ENCODE measurements around the gene ZNF614. TPM values are rescaled to one million over a fixed set of nuclear protein-coding genes. Genes with fewer than 3 reads are reported as not detected.

Gene ZNF614
- total and polyA plus RNA-seq, 9 of the 15 experiments (the other 6 are each of a cell fraction or from before 2014, with no cell fraction given) = 4.9 to 16.3 (median 11.4) TPM

DNA sequence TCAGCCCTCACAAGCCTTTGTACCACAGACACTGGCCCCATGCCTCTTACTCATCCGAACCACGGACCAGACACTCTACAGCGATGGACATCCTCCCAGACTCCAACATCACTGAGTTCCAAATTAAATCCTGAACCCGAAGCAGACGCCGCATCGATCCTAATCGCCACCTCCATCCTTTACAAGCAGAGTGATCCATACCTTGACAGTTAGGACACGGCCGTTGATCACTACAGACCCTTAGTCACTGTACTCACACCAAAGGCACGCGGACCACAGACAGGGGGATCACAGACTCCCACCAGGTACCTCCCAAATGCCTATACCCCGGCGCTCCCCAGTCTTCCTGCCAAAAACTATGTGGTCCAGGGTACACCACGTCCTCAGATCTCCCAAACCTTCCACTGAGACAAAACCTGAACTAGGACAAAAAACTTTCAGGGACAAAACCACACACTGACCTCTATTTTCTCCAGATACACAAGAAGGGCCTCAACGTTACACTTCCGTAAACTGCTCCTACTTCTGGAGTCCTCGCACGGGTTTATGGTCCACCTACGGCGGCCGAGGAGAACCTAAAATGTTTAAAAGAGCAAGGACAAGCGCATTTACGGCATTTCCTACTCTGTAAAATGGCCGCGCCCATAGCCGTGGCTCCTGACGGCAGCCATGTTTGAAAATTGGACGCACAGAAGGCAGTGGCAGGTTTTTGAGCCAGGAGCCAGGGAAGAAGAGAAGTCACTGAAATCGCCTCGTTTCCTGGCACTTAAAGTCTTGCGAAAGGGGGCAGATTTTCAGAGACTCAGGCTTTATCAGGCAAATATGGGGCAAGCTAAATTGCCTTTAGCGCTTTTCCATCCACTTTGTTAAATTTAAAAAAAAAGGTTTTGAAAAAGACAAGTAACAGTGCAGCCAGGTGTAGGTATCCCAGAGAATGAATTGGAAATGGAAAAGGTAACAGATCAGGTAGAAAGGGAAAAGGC lies 41.6 kb downstream of the ZNF614 start, which contains the start of gene ZNF350 (continued):
- TF ChIP-seq, protein P1, sequence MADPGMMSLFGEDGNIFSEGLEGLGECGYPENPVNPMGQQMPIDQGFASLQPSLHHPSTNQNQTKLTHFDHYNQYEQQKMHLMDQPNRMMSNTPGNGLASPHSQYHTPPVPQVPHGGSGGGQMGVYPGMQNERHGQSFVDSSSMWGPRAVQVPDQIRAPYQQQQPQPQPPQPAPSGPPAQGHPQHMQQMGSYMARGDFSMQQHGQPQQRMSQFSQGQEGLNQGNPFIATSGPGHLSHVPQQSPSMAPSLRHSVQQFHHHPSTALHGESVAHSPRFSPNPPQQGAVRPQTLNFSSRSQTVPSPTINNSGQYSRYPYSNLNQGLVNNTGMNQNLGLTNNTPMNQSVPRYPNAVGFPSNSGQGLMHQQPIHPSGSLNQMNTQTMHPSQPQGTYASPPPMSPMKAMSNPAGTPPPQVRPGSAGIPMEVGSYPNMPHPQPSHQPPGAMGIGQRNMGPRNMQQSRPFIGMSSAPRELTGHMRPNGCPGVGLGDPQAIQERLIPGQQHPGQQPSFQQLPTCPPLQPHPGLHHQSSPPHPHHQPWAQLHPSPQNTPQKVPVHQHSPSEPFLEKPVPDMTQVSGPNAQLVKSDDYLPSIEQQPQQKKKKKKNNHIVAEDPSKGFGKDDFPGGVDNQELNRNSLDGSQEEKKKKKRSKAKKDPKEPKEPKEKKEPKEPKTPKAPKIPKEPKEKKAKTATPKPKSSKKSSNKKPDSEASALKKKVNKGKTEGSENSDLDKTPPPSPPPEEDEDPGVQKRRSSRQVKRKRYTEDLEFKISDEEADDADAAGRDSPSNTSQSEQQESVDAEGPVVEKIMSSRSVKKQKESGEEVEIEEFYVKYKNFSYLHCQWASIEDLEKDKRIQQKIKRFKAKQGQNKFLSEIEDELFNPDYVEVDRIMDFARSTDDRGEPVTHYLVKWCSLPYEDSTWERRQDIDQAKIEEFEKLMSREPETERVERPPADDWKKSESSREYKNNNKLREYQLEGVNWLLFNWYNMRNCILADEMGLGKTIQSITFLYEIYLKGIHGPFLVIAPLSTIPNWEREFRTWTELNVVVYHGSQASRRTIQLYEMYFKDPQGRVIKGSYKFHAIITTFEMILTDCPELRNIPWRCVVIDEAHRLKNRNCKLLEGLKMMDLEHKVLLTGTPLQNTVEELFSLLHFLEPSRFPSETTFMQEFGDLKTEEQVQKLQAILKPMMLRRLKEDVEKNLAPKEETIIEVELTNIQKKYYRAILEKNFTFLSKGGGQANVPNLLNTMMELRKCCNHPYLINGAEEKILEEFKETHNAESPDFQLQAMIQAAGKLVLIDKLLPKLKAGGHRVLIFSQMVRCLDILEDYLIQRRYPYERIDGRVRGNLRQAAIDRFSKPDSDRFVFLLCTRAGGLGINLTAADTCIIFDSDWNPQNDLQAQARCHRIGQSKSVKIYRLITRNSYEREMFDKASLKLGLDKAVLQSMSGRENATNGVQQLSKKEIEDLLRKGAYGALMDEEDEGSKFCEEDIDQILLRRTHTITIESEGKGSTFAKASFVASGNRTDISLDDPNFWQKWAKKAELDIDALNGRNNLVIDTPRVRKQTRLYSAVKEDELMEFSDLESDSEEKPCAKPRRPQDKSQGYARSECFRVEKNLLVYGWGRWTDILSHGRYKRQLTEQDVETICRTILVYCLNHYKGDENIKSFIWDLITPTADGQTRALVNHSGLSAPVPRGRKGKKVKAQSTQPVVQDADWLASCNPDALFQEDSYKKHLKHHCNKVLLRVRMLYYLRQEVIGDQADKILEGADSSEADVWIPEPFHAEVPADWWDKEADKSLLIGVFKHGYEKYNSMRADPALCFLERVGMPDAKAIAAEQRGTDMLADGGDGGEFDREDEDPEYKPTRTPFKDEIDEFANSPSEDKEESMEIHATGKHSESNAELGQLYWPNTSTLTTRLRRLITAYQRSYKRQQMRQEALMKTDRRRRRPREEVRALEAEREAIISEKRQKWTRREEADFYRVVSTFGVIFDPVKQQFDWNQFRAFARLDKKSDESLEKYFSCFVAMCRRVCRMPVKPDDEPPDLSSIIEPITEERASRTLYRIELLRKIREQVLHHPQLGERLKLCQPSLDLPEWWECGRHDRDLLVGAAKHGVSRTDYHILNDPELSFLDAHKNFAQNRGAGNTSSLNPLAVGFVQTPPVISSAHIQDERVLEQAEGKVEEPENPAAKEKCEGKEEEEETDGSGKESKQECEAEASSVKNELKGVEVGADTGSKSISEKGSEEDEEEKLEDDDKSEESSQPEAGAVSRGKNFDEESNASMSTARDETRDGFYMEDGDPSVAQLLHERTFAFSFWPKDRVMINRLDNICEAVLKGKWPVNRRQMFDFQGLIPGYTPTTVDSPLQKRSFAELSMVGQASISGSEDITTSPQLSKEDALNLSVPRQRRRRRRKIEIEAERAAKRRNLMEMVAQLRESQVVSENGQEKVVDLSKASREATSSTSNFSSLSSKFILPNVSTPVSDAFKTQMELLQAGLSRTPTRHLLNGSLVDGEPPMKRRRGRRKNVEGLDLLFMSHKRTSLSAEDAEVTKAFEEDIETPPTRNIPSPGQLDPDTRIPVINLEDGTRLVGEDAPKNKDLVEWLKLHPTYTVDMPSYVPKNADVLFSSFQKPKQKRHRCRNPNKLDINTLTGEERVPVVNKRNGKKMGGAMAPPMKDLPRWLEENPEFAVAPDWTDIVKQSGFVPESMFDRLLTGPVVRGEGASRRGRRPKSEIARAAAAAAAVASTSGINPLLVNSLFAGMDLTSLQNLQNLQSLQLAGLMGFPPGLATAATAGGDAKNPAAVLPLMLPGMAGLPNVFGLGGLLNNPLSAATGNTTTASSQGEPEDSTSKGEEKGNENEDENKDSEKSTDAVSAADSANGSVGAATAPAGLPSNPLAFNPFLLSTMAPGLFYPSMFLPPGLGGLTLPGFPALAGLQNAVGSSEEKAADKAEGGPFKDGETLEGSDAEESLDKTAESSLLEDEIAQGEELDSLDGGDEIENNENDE (IDR thresholded peaks at IDR 0.05; ENCODE audit: low read depth, low read length) = no peak
- TF ChIP-seq, protein P2, sequence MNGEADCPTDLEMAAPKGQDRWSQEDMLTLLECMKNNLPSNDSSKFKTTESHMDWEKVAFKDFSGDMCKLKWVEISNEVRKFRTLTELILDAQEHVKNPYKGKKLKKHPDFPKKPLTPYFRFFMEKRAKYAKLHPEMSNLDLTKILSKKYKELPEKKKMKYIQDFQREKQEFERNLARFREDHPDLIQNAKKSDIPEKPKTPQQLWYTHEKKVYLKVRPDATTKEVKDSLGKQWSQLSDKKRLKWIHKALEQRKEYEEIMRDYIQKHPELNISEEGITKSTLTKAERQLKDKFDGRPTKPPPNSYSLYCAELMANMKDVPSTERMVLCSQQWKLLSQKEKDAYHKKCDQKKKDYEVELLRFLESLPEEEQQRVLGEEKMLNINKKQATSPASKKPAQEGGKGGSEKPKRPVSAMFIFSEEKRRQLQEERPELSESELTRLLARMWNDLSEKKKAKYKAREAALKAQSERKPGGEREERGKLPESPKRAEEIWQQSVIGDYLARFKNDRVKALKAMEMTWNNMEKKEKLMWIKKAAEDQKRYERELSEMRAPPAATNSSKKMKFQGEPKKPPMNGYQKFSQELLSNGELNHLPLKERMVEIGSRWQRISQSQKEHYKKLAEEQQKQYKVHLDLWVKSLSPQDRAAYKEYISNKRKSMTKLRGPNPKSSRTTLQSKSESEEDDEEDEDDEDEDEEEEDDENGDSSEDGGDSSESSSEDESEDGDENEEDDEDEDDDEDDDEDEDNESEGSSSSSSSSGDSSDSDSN (IDR thresholded peaks at IDR 0.05; ENCODE audit: borderline replicate concordance in 1 of 2, low read depth in 2 of 2, low read length in 2 of 2) = no peak
- TF ChIP-seq, protein P3, sequence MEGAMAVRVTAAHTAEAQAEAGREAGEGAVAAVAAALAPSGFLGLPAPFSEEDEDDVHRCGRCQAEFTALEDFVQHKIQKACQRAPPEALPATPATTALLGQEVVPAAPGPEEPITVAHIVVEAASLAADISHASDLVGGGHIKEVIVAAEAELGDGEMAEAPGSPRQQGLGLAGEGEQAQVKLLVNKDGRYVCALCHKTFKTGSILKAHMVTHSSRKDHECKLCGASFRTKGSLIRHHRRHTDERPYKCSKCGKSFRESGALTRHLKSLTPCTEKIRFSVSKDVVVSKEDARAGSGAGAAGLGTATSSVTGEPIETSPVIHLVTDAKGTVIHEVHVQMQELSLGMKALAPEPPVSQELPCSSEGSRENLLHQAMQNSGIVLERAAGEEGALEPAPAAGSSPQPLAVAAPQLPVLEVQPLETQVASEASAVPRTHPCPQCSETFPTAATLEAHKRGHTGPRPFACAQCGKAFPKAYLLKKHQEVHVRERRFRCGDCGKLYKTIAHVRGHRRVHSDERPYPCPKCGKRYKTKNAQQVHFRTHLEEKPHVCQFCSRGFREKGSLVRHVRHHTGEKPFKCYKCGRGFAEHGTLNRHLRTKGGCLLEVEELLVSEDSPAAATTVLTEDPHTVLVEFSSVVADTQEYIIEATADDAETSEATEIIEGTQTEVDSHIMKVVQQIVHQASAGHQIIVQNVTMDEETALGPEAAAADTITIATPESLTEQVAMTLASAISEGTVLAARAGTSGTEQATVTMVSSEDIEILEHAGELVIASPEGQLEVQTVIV (CRISPR knock-in tag; IDR thresholded peaks at IDR 0.05; ENCODE audit: borderline replicate concordance) = peak; percentile 78; the same call in 1 of the 2 replicates
- TF ChIP-seq SRF (CRISPR knock-in tag; IDR thresholded peaks at IDR 0.05) = no peak
- 0 out of 2 replicates have a peak, but pooled peaks have one; percentile 27 for TF ChIP-seq TCF3 (CRISPR knock-in tag; IDR thresholded peaks at IDR 0.05)
- TF ChIP-seq, protein P4, sequence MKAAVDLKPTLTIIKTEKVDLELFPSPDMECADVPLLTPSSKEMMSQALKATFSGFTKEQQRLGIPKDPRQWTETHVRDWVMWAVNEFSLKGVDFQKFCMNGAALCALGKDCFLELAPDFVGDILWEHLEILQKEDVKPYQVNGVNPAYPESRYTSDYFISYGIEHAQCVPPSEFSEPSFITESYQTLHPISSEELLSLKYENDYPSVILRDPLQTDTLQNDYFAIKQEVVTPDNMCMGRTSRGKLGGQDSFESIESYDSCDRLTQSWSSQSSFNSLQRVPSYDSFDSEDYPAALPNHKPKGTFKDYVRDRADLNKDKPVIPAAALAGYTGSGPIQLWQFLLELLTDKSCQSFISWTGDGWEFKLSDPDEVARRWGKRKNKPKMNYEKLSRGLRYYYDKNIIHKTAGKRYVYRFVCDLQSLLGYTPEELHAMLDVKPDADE (conservative IDR thresholded peaks at IDR 0.05; ENCODE audit: control insufficient read depth, low read depth, low read length) = 0 out of 2 replicates have a peak, but pooled peaks have one; percentile 15

All from K562 (cell line).